ENCODE results near the gene LARP6. TPM values are rescaled to one million over a fixed set of nuclear protein-coding genes. Genes with fewer than 3 reads are reported as not detected.

The LARP6 gene
- total and polyA plus RNA-seq, 2 of the 4 experiments (the other 2 are of a cell fraction), result 36.4 to 135 TPM

GRCh38 chr15:70827721-70828120 lies 26.2 kb downstream of the LARP6 start:
- H3K36me3 ChIP-seq (ENCODE audit: control insufficient read depth, insufficient read depth, low read length), result peaks cover 23% of the 10 kb centered on the region
- peaks cover 3% of the 10 kb centered on the region for H3K4me1 ChIP-seq (ENCODE audit: control insufficient read depth, insufficient read depth, low read length)
- peaks cover 23 to 48% of the 10 kb centered on the region in 2 experiments for H3K79me1 ChIP-seq (ENCODE audit: low read depth in 1 of 2, low read length in 2 of 2)
- H3K4me3 ChIP-seq (ENCODE audit: insufficient read depth, low read depth, low read length), result no peak overlapping the region
- in situ Hi-C loops (cut with MboI; ENCODE audit: low sequenced_read_pairs) (loop anchor here (10.0 kb wide), 1 partner anchor 47 kb away; no protein-coding TSS in a partner anchor), dilution Hi-C loops (cut with HindIII; ENCODE audit: low sequenced_read_pairs, unreplicated experiment) (no loop called here), intact Hi-C loops (cut with micrococcal nuclease) (loop anchor here (5.0 kb wide), 1 partner anchor 65 kb away; the partner anchor contains the start of genes LRRC49 and THAP10)
- no peaks in the 10 kb centered on the region for H3K27me3 ChIP-seq (ENCODE audit: control insufficient read depth, insufficient read depth, low read length)
- ChIA-PET CTCF (no interaction called here), POLR2A (ENCODE audit: unreplicated experiment) (no interaction called here)
- peak overlapping the region; percentile 62 for H3K23ac ChIP-seq (ENCODE audit: low read depth, low read length)
- H3K9me1 ChIP-seq (ENCODE audit: insufficient read depth, low read length), result peaks cover 17% of the 10 kb centered on the region
- H2BK120ac ChIP-seq (ENCODE audit: low read depth, low read length), result peak overlapping the region; percentile 76
- 0 out of 2 replicates have a peak overlapping the region, but pooled peaks have one; percentile 71 for H4K5ac ChIP-seq (ENCODE audit: low read depth, low read length)
- H4K91ac ChIP-seq (ENCODE audit: insufficient read depth, low read depth, low read length), result peak overlapping the region; percentile 53
- DNase-seq (no peak), ATAC-seq (ENCODE audit: low read depth) (no peak)
- H4K20me1 ChIP-seq (ENCODE audit: insufficient read depth, low read length), result no peaks in the 10 kb centered on the region
- no peak overlapping the region for H2AFZ ChIP-seq (replicated peaks; ENCODE audit: low read length, poor library complexity)
- 95% methylated on average over 4 of the region's 6 CpGs; no CpG with 5 or more reads in 1 of the 2 experiments for WGBS, 2 experiments (ENCODE audit: extremely low coverage in 2 of 2, insufficient read length in 1 of 2)
- H3K9me3 ChIP-seq (ENCODE audit: control insufficient read depth, insufficient read depth, low read length), result no peaks in the 10 kb centered on the region
- peak overlapping the region; percentile 33; the same call in 1 of the 2 replicates for H3K18ac ChIP-seq (ENCODE audit: low read depth, low read length)
- peak overlapping the region in 1 of 2 experiments; percentile 34; a peak in 1 of 4 replicates for H4K8ac ChIP-seq (ENCODE audit: low read depth in 2 of 2, low read length in 2 of 2)
- peak overlapping the region; percentile 47 for H2BK5ac ChIP-seq (ENCODE audit: low read depth, low read length, poor library complexity, severe bottlenecking)
- peak overlapping the region; percentile 97 for H2AK5ac ChIP-seq (ENCODE audit: low read depth, low read length)
- H3K4ac ChIP-seq (ENCODE audit: low read depth, low read length), result peak overlapping the region; percentile 73
- no TSS peak for BruUV-seq (replicated peaks)
- H2AK9ac ChIP-seq (replicated peaks; ENCODE audit: low read depth, low read length, poor library complexity), result no peak overlapping the region
- H3K27ac ChIP-seq (ENCODE audit: insufficient read depth, low read length), result no peak overlapping the region
- H3K56ac ChIP-seq (ENCODE audit: extremely low read depth, insufficient read depth, low read length), result no peak overlapping the region
- no peak for TF ChIP-seq CTCF (conservative IDR thresholded peaks at IDR 0.05; ENCODE audit: low read depth, low read length)
- TF ChIP-seq MAZ (IDR thresholded peaks at IDR 0.05; ENCODE audit: borderline replicate concordance, low read depth, low read length), result no peak
- TF ChIP-seq MAFK (IDR thresholded peaks at IDR 0.05; ENCODE audit: low read depth, low read length), result no peak
- no peak for TF ChIP-seq ELK1 (IDR thresholded peaks at IDR 0.05; ENCODE audit: borderline replicate concordance, low read depth, low read length)
- TF ChIP-seq NFE2L2 (IDR thresholded peaks at IDR 0.05; ENCODE audit: low read depth, low read length), result no peak
- TF ChIP-seq CEBPB (IDR thresholded peaks at IDR 0.05; ENCODE audit: low read depth, low read length), result no peak
- no peak for TF ChIP-seq RCOR1 (IDR thresholded peaks at IDR 0.05; ENCODE audit: insufficient replicate concordance, low read length)
- TF ChIP-seq USF2 (IDR thresholded peaks at IDR 0.05; ENCODE audit: low read depth, low read length), result no peak
- TF ChIP-seq BHLHE40 (IDR thresholded peaks at IDR 0.05; ENCODE audit: low read depth, low read length), result no peak
- no peak for TF ChIP-seq SMC3 (IDR thresholded peaks at IDR 0.05; ENCODE audit: low read depth, low read length)
- no peak for TF ChIP-seq FOS (IDR thresholded peaks at IDR 0.05; ENCODE audit: low read depth, low read length)
- no peak for TF ChIP-seq MXI1 (IDR thresholded peaks at IDR 0.05; ENCODE audit: borderline replicate concordance, low read depth, low read length)
- no peak for TF ChIP-seq POLR2A (IDR thresholded peaks at IDR 0.05; ENCODE audit: low read depth, low read length)
- TF ChIP-seq RAD21 (IDR thresholded peaks at IDR 0.05; ENCODE audit: low read length), result no peak
- no peak for TF ChIP-seq CHD1 (IDR thresholded peaks at IDR 0.05; ENCODE audit: low read depth, low read length)
- TF ChIP-seq RFX5 (IDR thresholded peaks at IDR 0.05; ENCODE audit: low read depth, low read length), result no peak
- peak overlapping the region; percentile 26 for H2BK20ac ChIP-seq (ENCODE audit: low read depth, low read length)
- peak overlapping the region; percentile 71 for H3K14ac ChIP-seq (replicated peaks; ENCODE audit: low read depth, low read length)
- H3K9ac ChIP-seq (ENCODE audit: low read depth, low read length), result no peak overlapping the region
- H2BK15ac ChIP-seq (ENCODE audit: low read depth, low read length), result peak overlapping the region; percentile 63; the same call in 1 of the 3 replicates
- H3K4me2 ChIP-seq (ENCODE audit: low read depth, low read length), result no peak overlapping the region

Data from IMR-90 (cell line).